CD4-positive, alpha-beta T cell treated with Interleukin-1 beta for 1 hour (primary cell): ENCODE results near the gene VEGFA.

Source experiments
- DNase-seq, 2 donors: peaks; one replicate each; pipeline ENCODE4 v3.0.0-alpha.2; 2020 to 2022

VEGFA gene

GRCh38 chr6:43760210-43761168 lies 9.5 kb upstream of the VEGFA start:
- no peak for DNase-seq

GRCh38 chr6:43761666-43762409 lies 8.2 kb upstream of the VEGFA start:
- DNase-seq = no peak

- no peak for DNase-seq
Measured at GRCh38 chr6:43762410-43762768, 7.6 kb upstream of the VEGFA start.

GRCh38 chr6:43762966-43763695 lies 6.9 kb upstream of the VEGFA start:
- no peak for DNase-seq

- no peak for DNase-seq
Measured at GRCh38 chr6:43763812-43764522, 6.0 kb upstream of the VEGFA start.

GRCh38 chr6:43764772-43765171 lies 5.2 kb upstream of the VEGFA start:
- DNase-seq = no peak

- DNase-seq = no peak
Measured at GRCh38 chr6:43765776-43766499, 4.1 kb upstream of the VEGFA start.

GRCh38 chr6:43766500-43766853 lies 3.5 kb upstream of the VEGFA start:
- DNase-seq = no peak

- DNase-seq = no peak
Measured at GRCh38 chr6:43766964-43767461, 3.0 kb upstream of the VEGFA start.

- no peak for DNase-seq
Measured at GRCh38 chr6:43767553-43768505, 2.2 kb upstream of the VEGFA start.

- no peak for DNase-seq
Measured at GRCh38 chr6:43768506-43768860, 1.5 kb upstream of the VEGFA start.

- no peak for DNase-seq
Measured at GRCh38 chr6:43768983-43769525, 957 bp upstream of the VEGFA start.

GRCh38 chr6:43770372-43771209 lies 580 bp downstream of the VEGFA start:
- peak; percentile 8 to 48 for DNase-seq

- DNase-seq = peak; percentile 35 to 43
Measured at GRCh38 chr6:43771210-43771857, 1.3 kb downstream of the VEGFA start.

GRCh38 chr6:43771858-43772680 lies 2.1 kb downstream of the VEGFA start:
- peak; percentile 29 to 33 for DNase-seq

- no peak for DNase-seq
Measured at GRCh38 chr6:43772681-43773049, 2.7 kb downstream of the VEGFA start.

- peak; percentile 41 to 46 for DNase-seq
Measured at GRCh38 chr6:43773050-43773979, 3.3 kb downstream of the VEGFA start.
